ENCODE measurements around the gene EPHA7.

The EPHA7 gene

GRCh38 chr6:93266116-93266817, 153.1 kb downstream of the EPHA7 start:
- TF ChIP-seq GABPA (IDR thresholded peaks at IDR 0.05; ENCODE audit: low read depth) (no peak), REST (IDR thresholded peaks at IDR 0.05; ENCODE audit: insufficient replicate concordance, low read depth) (no peak), CTCF (IDR thresholded peaks at IDR 0.05; ENCODE audit: insufficient read depth, low read length) (no peak), POLR2AphosphoS5 (IDR thresholded peaks at IDR 0.05; ENCODE audit: low read depth) (no peak), SPI1 (IDR thresholded peaks at IDR 0.05; ENCODE audit: borderline replicate concordance, low read depth) (no peak)
- Histone ChIP-seq H3K27me3 (ENCODE audit: insufficient read depth, poor library complexity, severe bottlenecking) (no peaks in the 10 kb centered on the region), H3K4me3 (replicated peaks; ENCODE audit: insufficient read depth, low read length) (no peak overlapping the region), H3K27ac (replicated peaks) (no peak overlapping the region)
- no peak for DNase-seq (ENCODE audit: low read depth in 1 of 2, low spot score in 1 of 2)

- H3K4me3 ChIP-seq (replicated peaks; ENCODE audit: insufficient read depth, low read length) = no peak overlapping the region
- no peak for DNase-seq (ENCODE audit: low read depth in 1 of 2, low spot score in 1 of 2)
- no peaks in the 10 kb centered on the region for H3K27me3 ChIP-seq (ENCODE audit: insufficient read depth, poor library complexity, severe bottlenecking)
- no peak overlapping the region for H3K27ac ChIP-seq (replicated peaks)
- no peak for TF ChIP-seq POLR2AphosphoS5 (IDR thresholded peaks at IDR 0.05; ENCODE audit: low read depth)
- TF ChIP-seq REST (IDR thresholded peaks at IDR 0.05; ENCODE audit: insufficient replicate concordance, low read depth) = no peak
- TF ChIP-seq CTCF (IDR thresholded peaks at IDR 0.05; ENCODE audit: insufficient read depth, low read length) = no peak
- TF ChIP-seq GABPA (IDR thresholded peaks at IDR 0.05; ENCODE audit: low read depth) = no peak
- TF ChIP-seq SPI1 (IDR thresholded peaks at IDR 0.05; ENCODE audit: borderline replicate concordance, low read depth) = no peak
Measured at GRCh38 chr6:93260881-93261280, 158.5 kb downstream of the EPHA7 start.

- Histone ChIP-seq H3K27me3 (ENCODE audit: insufficient read depth, poor library complexity, severe bottlenecking) (no peaks in the 10 kb centered on the region), H3K27ac (replicated peaks) (no peak overlapping the region), H3K4me3 (replicated peaks; ENCODE audit: insufficient read depth, low read length) (no peak overlapping the region)
- DNase-seq (ENCODE audit: low read depth in 1 of 2, low spot score in 1 of 2) = no peak
- TF ChIP-seq REST (IDR thresholded peaks at IDR 0.05; ENCODE audit: insufficient replicate concordance, low read depth) = no peak
- TF ChIP-seq SPI1 (IDR thresholded peaks at IDR 0.05; ENCODE audit: borderline replicate concordance, low read depth) = no peak
- TF ChIP-seq CTCF (IDR thresholded peaks at IDR 0.05; ENCODE audit: insufficient read depth, low read length) = no peak
- TF ChIP-seq GABPA (IDR thresholded peaks at IDR 0.05; ENCODE audit: low read depth) = no peak
- TF ChIP-seq POLR2AphosphoS5 (IDR thresholded peaks at IDR 0.05; ENCODE audit: low read depth) = no peak
Measured at GRCh38 chr6:93259332-93259731, 160.0 kb downstream of the EPHA7 start.

Measured in HL-60 (cell line).